Measurements from ENCODE around the gene TATDN2. TPM values are rescaled to one million over a fixed set of nuclear protein-coding genes. Genes with fewer than 3 reads are reported as not detected.
A peak's percentile ranks its signal among the peaks of the same experiment; 100 is the strongest.

TATDN2 gene
- total and polyA plus RNA-seq, 2 experiments from 2014 or later, result 4.8 to 19.1 TPM

DNA sequence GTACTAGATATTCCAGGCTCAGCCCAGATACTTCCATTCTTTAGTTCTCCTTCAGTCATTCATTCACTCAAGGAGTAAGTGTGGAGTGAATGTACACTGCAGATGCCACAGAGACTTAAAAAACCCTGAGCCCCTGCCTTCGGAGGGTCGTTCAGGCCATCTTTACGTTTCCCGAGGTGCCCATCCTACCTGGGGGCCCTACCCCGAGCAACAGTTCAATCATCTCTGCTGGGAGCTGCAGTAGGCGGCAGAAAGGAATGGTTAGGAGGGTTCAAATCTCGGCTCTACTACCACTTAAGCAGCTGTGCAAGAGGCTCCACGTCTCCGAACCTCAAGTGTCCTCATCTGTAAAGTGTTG is 72.0 kb downstream of the TATDN2 start:
- no peaks in the 10 kb centered on the region for H3K27me3 ChIP-seq (ENCODE audit: insufficient read depth)
- 0 out of 2 replicates have a peak overlapping the region, but pooled peaks have one; percentile 19 for H3K27ac ChIP-seq (ENCODE audit: low read depth)
- no peaks in the 10 kb centered on the region for H3F3A ChIP-seq (replicated peaks; ENCODE audit: low read depth)
- H4K20me1 ChIP-seq (replicated peaks; ENCODE audit: insufficient read depth), result peaks cover 20% of the 10 kb centered on the region
- no peaks in the 10 kb centered on the region for H3K9me2 ChIP-seq (ENCODE audit: insufficient read depth)
- H3K4me3 ChIP-seq, result peak overlapping the region; percentile 100
- H3K36me3 Mint-ChIP-seq (ENCODE audit: low read depth), result peaks cover 32% of the 10 kb centered on the region
- H3K27ac Mint-ChIP-seq, result peak overlapping the region; percentile 94
- peaks cover 5% of the 10 kb centered on the region for H3K4me1 Mint-ChIP-seq
- TF ChIP-seq JUNB (IDR thresholded peaks at IDR 0.05; ENCODE audit: unreplicated experiment) (no peak), ZNF114 (CRISPR knock-in tag; IDR thresholded peaks at IDR 0.05) (no peak), EZH2 (IDR thresholded peaks at IDR 0.05; ENCODE audit: low read depth, unreplicated experiment) (no peak), EZH2phosphoT487 (IDR thresholded peaks at IDR 0.05; ENCODE audit: unreplicated experiment) (no peak), POLR2AphosphoS5 (IDR thresholded peaks at IDR 0.05; ENCODE audit: low read depth) (no peak), ETS1 (IDR thresholded peaks at IDR 0.05) (no peak), STAT1 (IDR thresholded peaks at IDR 0.05; ENCODE audit: unreplicated experiment) (no peak)
- TF ChIP-seq, protein P1, sequence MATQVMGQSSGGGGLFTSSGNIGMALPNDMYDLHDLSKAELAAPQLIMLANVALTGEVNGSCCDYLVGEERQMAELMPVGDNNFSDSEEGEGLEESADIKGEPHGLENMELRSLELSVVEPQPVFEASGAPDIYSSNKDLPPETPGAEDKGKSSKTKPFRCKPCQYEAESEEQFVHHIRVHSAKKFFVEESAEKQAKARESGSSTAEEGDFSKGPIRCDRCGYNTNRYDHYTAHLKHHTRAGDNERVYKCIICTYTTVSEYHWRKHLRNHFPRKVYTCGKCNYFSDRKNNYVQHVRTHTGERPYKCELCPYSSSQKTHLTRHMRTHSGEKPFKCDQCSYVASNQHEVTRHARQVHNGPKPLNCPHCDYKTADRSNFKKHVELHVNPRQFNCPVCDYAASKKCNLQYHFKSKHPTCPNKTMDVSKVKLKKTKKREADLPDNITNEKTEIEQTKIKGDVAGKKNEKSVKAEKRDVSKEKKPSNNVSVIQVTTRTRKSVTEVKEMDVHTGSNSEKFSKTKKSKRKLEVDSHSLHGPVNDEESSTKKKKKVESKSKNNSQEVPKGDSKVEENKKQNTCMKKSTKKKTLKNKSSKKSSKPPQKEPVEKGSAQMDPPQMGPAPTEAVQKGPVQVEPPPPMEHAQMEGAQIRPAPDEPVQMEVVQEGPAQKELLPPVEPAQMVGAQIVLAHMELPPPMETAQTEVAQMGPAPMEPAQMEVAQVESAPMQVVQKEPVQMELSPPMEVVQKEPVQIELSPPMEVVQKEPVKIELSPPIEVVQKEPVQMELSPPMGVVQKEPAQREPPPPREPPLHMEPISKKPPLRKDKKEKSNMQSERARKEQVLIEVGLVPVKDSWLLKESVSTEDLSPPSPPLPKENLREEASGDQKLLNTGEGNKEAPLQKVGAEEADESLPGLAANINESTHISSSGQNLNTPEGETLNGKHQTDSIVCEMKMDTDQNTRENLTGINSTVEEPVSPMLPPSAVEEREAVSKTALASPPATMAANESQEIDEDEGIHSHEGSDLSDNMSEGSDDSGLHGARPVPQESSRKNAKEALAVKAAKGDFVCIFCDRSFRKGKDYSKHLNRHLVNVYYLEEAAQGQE (IDR thresholded peaks at IDR 0.05; ENCODE audit: unreplicated experiment), result no peak
- TF ChIP-seq, protein P2, sequence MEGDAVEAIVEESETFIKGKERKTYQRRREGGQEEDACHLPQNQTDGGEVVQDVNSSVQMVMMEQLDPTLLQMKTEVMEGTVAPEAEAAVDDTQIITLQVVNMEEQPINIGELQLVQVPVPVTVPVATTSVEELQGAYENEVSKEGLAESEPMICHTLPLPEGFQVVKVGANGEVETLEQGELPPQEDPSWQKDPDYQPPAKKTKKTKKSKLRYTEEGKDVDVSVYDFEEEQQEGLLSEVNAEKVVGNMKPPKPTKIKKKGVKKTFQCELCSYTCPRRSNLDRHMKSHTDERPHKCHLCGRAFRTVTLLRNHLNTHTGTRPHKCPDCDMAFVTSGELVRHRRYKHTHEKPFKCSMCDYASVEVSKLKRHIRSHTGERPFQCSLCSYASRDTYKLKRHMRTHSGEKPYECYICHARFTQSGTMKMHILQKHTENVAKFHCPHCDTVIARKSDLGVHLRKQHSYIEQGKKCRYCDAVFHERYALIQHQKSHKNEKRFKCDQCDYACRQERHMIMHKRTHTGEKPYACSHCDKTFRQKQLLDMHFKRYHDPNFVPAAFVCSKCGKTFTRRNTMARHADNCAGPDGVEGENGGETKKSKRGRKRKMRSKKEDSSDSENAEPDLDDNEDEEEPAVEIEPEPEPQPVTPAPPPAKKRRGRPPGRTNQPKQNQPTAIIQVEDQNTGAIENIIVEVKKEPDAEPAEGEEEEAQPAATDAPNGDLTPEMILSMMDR (conservative IDR thresholded peaks at IDR 0.05; ENCODE audit: low read depth in 2 of 2), result no peak
- ATAC-seq (no peak), DNase-seq (ENCODE audit: low spot score) (no peak)
- peaks cover 12% of the 10 kb centered on the region for H3K27me3 Mint-ChIP-seq (ENCODE audit: insufficient read depth, low read depth, poor library complexity)
- peaks cover 14% of the 10 kb centered on the region for H3K36me3 ChIP-seq (ENCODE audit: insufficient read depth)
- no peaks in the 10 kb centered on the region for H3K4me1 ChIP-seq (ENCODE audit: insufficient read depth)
- H2AFZ ChIP-seq, result no peak overlapping the region
- peaks cover 31% of the 10 kb centered on the region for H3K79me2 ChIP-seq (replicated peaks; ENCODE audit: insufficient read depth)
- no peaks in the 10 kb centered on the region for H3K9me3 Mint-ChIP-seq
- peak overlapping the region; percentile 96 for H3K4me3 Mint-ChIP-seq
- peak overlapping the region; percentile 99 for H3K4me2 ChIP-seq

All from GM23338 (cell line).